IMR-90 (cell line): ENCODE results near the gene KAZALD1. TPM values are rescaled to one million over a fixed set of nuclear protein-coding genes. Genes with fewer than 3 reads are reported as not detected.
A peak's percentile ranks its signal among the peaks of the same experiment; 100 is the strongest.

Experiments
- BHLHE40 ChIP-seq: fragments of 150-350 bp; IDR thresholded peaks from 2 replicates; pipeline ENCODE4 v1.6.1; 2016; ENCODE audit warnings: mild to moderate bottlenecking, low read depth, low read length
- CHD1 ChIP-seq: IDR thresholded peaks from 2 replicates; pipeline ENCODE4 v1.6.1; 2012; ENCODE audit warnings: low read depth, low read length, improper control_type of control experiment
- polyA plus RNA-seq, 3 experiments: library from polyadenylated mRNA; depleted of rRNA; stranded (reverse); fragments of >200 nt; gene quantifications; 2 replicates each; pipeline ENCODE4 v1.2.3, GENCODE V29; 2012; ENCODE audit warnings: low replicate concordance in 1 of 3
- total RNA-seq: library from RNA; depleted of rRNA; stranded (reverse); fragments of >200 nt; gene quantifications from 2 replicates; pipeline ENCODE4 v1.2.3, GENCODE V29; 2012
- TF ChIP-seq, protein P1 (sequence below): fragments of 150-350 bp; IDR thresholded peaks from 2 replicates; pipeline ENCODE4 v1.6.1; 2016; ENCODE audit warnings: low read depth, mild to moderate bottlenecking, low read length, moderate library complexity, borderline replicate concordance

KAZALD1 gene
- total and polyA plus RNA-seq, 2 of the 4 experiments (the other 2 are of a cell fraction) = 9.1 to 18.6 TPM

DNA sequence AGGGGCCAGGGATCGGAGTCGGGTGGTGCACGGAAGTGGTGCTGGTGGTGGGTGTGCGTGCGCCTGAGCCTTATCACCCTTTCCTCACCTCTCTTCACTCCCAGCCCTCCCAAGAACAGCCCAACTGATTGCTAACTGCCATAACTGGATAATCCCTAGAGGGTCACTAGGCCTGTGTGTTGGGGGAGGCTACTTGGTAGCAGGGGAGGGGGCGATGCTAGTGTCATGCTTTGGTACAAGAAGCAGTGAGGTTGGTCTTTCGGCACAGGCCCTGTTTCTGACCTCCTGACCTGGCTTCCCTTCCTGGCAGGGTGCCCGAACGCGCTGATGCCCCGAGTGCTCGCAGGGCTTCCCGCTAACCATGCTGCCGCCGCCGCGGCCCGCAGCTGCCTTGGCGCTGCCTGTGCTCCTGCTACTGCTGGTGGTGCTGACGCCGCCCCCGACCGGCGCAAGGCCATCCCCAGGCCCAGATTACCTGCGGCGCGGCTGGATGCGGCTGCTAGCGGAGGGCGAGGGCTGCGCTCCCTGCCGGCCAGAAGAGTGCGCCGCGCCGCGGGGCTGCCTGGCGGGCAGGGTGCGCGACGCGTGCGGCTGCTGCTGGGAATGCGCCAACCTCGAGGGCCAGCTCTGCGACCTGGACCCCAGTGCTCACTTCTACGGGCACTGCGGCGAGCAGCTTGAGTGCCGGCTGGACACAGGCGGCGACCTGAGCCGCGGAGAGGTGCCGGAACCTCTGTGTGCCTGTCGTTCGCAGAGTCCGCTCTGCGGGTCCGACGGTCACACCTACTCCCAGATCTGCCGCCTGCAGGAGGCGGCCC, 652 bp downstream of the KAZALD1 start (continued):
- TF ChIP-seq, protein P1, sequence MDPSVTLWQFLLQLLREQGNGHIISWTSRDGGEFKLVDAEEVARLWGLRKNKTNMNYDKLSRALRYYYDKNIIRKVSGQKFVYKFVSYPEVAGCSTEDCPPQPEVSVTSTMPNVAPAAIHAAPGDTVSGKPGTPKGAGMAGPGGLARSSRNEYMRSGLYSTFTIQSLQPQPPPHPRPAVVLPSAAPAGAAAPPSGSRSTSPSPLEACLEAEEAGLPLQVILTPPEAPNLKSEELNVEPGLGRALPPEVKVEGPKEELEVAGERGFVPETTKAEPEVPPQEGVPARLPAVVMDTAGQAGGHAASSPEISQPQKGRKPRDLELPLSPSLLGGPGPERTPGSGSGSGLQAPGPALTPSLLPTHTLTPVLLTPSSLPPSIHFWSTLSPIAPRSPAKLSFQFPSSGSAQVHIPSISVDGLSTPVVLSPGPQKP = no peak
- peak; percentile 73 for TF ChIP-seq BHLHE40
- TF ChIP-seq CHD1 = no peak
